ENCODE data around the gene GPR137.
A peak's percentile ranks its signal among the peaks of the same experiment; 100 is the strongest.

The GPR137 gene

GRCh38 chr11:64278576-64279190 lies 7.0 kb upstream of the GPR137 start:
- Histone ChIP-seq H3K9me3 (no peaks in the 10 kb centered on the region), H3K4me3 (ENCODE audit: low read depth, low read length) (no peak overlapping the region), H3K27me3 (no peaks in the 10 kb centered on the region), H3K4me1 (no peaks in the 10 kb centered on the region), H3K36me3 (no peaks in the 10 kb centered on the region)
- DNase-seq: no peak
- no peak for TF ChIP-seq CTCF (IDR thresholded peaks at IDR 0.05; ENCODE audit: low read depth, low read length)

DNA sequence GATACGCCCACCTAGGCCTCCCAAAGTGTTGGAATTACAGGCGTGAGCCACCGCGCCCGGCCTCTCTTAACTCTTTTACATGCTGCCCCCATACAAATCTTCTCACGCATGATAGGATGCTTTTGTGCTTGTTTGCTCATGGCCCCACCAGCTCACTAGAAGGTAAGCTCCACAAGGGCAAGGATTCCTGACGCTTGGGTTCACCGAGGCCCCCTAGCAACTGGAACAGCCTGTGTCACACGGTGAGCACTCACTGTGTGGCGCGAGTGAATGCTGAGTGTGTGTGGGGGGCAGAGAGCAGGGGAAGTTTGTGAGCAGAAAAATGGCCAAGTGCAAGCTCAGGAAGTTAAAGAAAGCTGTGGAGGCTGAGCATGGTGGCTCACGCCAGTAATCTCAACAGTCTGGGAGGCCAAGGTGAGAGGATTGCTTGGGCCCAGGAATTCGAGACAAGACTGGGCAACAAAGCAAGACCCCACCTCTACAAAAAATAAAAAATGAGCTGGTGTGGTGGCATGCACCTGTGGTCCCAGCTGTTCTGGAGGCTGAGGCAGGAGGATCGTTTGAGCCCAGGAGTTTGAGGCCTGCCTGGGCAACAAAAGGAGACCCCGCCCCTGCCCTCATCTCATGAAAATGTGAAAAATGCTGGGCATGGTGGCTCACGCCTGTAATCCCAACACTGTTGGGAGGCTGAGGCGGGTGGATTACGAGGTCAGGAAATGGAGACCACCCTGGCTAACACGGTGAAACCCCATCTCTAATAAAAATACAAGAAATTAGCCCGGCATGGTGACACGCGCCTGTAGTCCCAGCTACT lies 3.5 kb upstream of the GPR137 start:
- Histone ChIP-seq H3K9me3 (no peaks in the 10 kb centered on the region), H3K4me1 (no peaks in the 10 kb centered on the region), H3K4me3 (ENCODE audit: low read depth, low read length) (no peak overlapping the region), H3K27me3 (no peaks in the 10 kb centered on the region), H3K36me3 (no peaks in the 10 kb centered on the region)
- TF ChIP-seq CTCF (IDR thresholded peaks at IDR 0.05; ENCODE audit: low read depth, low read length): no peak
- no peak for DNase-seq

- Histone ChIP-seq H3K36me3 (no peaks in the 10 kb centered on the region), H3K4me3 (ENCODE audit: low read depth, low read length) (no peak overlapping the region), H3K9me3 (no peaks in the 10 kb centered on the region), H3K4me1 (no peaks in the 10 kb centered on the region), H3K27me3 (no peaks in the 10 kb centered on the region)
- DNase-seq: no peak
- TF ChIP-seq CTCF (IDR thresholded peaks at IDR 0.05; ENCODE audit: low read depth, low read length): no peak
Observed at GRCh38 chr11:64283092-64283491, 2.6 kb upstream of the GPR137 start.

DNA sequence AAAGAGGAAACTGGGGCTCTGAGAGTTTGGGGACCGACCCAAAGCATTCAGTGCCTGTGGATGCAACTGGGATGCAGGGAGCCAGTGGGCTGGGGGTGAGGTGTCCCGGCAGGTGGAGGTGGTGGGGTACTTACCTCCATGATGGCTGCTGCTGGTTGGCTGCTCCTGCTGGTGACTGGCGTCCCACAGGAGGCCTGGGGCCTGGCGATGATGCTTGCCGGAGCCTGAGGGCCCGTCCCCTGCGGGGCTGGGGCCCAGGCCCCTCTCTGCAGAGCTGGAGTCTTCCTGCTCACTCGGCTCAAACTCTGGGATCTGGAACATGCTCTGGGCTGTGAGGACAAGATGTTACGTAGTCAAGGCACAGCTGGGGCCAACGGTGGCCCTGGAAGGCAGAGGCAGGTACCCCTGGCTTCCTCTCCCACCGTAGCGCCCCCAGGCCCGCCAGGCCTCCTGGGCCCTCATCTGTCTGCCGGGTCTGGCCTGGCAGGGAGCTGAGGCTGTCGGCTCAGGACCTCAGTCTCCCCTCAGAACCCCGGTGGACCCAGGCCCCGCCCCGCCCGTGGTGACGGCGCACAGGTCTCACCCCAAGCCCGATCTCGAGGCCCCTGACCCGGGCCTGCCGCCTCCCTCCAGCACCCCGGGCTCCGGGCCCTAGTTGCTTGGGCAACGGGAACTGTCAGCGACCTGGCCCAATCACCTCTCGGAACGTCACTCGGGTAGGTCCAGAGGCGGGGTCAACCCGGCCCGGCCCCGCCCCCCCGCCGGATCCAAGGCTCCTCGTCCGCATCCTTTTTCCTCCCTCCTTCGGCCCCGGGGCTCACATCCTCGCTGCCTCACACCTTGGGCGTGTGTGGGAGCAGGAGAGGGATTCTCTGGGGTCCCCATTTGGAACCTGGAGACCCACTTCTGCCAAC lies 1.3 kb upstream of the GPR137 start, which contains the start of gene BAD:
Gene BAD (minus strand): TSS at position 618 of the 914 bp plus-strand sequence. CDS start 297 bp downstream, at position 321.
- no peaks in the 10 kb centered on the region for H3K27me3 ChIP-seq
- no peaks in the 10 kb centered on the region for H3K9me3 ChIP-seq
- H3K4me1 ChIP-seq: no peaks in the 10 kb centered on the region
- H3K4me3 ChIP-seq (ENCODE audit: low read depth, low read length): peak within 1 kb of the TSS; percentile 69
- no peak for TF ChIP-seq CTCF (IDR thresholded peaks at IDR 0.05; ENCODE audit: low read depth, low read length)
- DNase-seq: peak; percentile 91
- no peaks in the 10 kb centered on the region for H3K36me3 ChIP-seq

GRCh38 chr11:64285885-64286800 lies 495 bp downstream of the GPR137 start:
- no peak for DNase-seq
- peak overlapping the region; percentile 69 for H3K4me3 ChIP-seq (ENCODE audit: low read depth, low read length)
- H3K4me1 ChIP-seq: no peaks in the 10 kb centered on the region
- TF ChIP-seq CTCF (IDR thresholded peaks at IDR 0.05; ENCODE audit: low read depth, low read length): 0 out of 2 replicates have a peak, but pooled peaks have one; percentile 19
- no peaks in the 10 kb centered on the region for H3K9me3 ChIP-seq
- H3K36me3 ChIP-seq: no peaks in the 10 kb centered on the region
- H3K27me3 ChIP-seq: peaks cover 11% of the 10 kb centered on the region
